NCI-H1417 (cell line): ENCODE measurements around the gene DNAH3.
"Not testable (repeated sequence)": the region's sequence is repeated elsewhere in the genome, so short reads cannot be mapped to it uniquely, and the experiment has no call there.

Experiments
- DNase-seq, 3 experiments: peaks; one replicate each; lab custom pipeline; 2025; lab: John Stamatoyannopoulos, UW

Gene DNAH3

GRCh38 chr16:21120976-21121520 is 29.6 kb downstream of the DNAH3 start:
- DNase-seq = no peak

- DNase-seq = no peak
These were observed 33.1 kb downstream of the DNAH3 start for GRCh38 chr16:21117567-21117966.

- no peak for DNase-seq
These were observed 34.4 kb downstream of the DNAH3 start for GRCh38 chr16:21116148-21116693.

GRCh38 chr16:21115551-21115950 is 35.1 kb downstream of the DNAH3 start:
- DNase-seq = not testable (repeated sequence)

GRCh38 chr16:21103941-21104860 is 46.4 kb downstream of the DNAH3 start:
- peak in 2 of 3 experiments; percentile 27 to 63 for DNase-seq

- DNase-seq = no peak
These were observed 48.8 kb downstream of the DNAH3 start for GRCh38 chr16:21101631-21102420.

GRCh38 chr16:21100447-21100846 is 50.2 kb downstream of the DNAH3 start:
- peak in 2 of 3 experiments; percentile 6 to 69 for DNase-seq

- no peak for DNase-seq
These were observed 53.5 kb downstream of the DNAH3 start for GRCh38 chr16:21097151-21097550.

GRCh38 chr16:21094719-21095118 is 55.9 kb downstream of the DNAH3 start:
- DNase-seq = not testable (repeated sequence)

- no peak for DNase-seq
These were observed 57.7 kb downstream of the DNAH3 start for GRCh38 chr16:21092951-21093350.

GRCh38 chr16:21088646-21089538 is 61.8 kb downstream of the DNAH3 start:
- no peak for DNase-seq

- DNase-seq = no peak
These were observed 62.5 kb downstream of the DNAH3 start for GRCh38 chr16:21088143-21088542.

- DNase-seq = no peak
These were observed 65.9 kb downstream of the DNAH3 start for GRCh38 chr16:21084631-21085225.

GRCh38 chr16:21083729-21084268 is 66.8 kb downstream of the DNAH3 start:
- peak; percentile 12 to 61 (median 21) for DNase-seq

- DNase-seq = no peak
These were observed 69.3 kb downstream of the DNAH3 start for GRCh38 chr16:21081329-21081728.

GRCh38 chr16:21078563-21078962 is 72.1 kb downstream of the DNAH3 start:
- DNase-seq = no peak

- no peak for DNase-seq
These were observed 74.3 kb downstream of the DNAH3 start for GRCh38 chr16:21076186-21076883.

- DNase-seq = no peak
These were observed 75.4 kb downstream of the DNAH3 start for GRCh38 chr16:21075252-21075651.

GRCh38 chr16:21072976-21073375 is 77.7 kb downstream of the DNAH3 start:
- no peak for DNase-seq

GRCh38 chr16:21071741-21072140 is 78.9 kb downstream of the DNAH3 start:
- DNase-seq = no peak
